Esophagus muscularis mucosa (tissue), 4 donors: ENCODE data around the gene MKKS. TPM values are rescaled to one million over a fixed set of nuclear protein-coding genes. Genes with fewer than 3 reads are reported as not detected.

ENCODE experiments used
- DNase-seq: peaks from one replicate; pipeline ENCODE4 v3.0.0-alpha.2; 2017; ENCODE audit errors: extremely low spot score
- H3K27ac ChIP-seq, 4 donors: fragments of 200-600 bp; sonication (generic); replicated peaks in 1 of 4; 1 replicate in 3 of 4; 2 replicates in 1 of 4; pipeline ENCODE4 v1.5.1; 2016 to 2019; ENCODE audit warnings: mild to moderate bottlenecking in 1 of 4
- H3K27me3 ChIP-seq, 4 donors: fragments of 200-600 bp; sonication (generic); one replicate each; pipeline versions ENCODE4 v1.5.1 to v1.6.0; 2016 to 2019
- H3K36me3 ChIP-seq, 4 donors: fragments of 200-600 bp; sonication (generic); one replicate each; pipeline ENCODE4 v1.5.1; 2016 to 2019
- H3K4me1 ChIP-seq, 4 donors: fragments of 200-600 bp; sonication (generic); one replicate each; pipeline ENCODE4 v1.5.1; 2016 to 2019
- H3K4me3 ChIP-seq, 4 donors: fragments of 200-600 bp; sonication (generic); 1 replicate in 2 of 4; 2 replicates in 2 of 4; pipeline ENCODE4 v1.5.1; 2016 to 2019; ENCODE audit warnings: mild to moderate bottlenecking in 4 of 4, moderate library complexity in 1 of 4
- H3K9me3 ChIP-seq, 4 donors: fragments of 200-600 bp; sonication (generic); 1 replicate in 3 of 4; 2 replicates in 1 of 4; pipeline ENCODE4 v1.5.1; 2016 to 2019
- CTCF ChIP-seq, 3 experiments: fragments of 200-600 bp in 2 of 3; fragments of 450-650 bp in 1 of 3; sonication (generic) in 2 of 3; IDR thresholded peaks; one replicate each; pipeline ENCODE4 v1.5.1; 2017 to 2019; ENCODE audit warnings: antibody characterized with exemption in 3 of 3, mild to moderate bottlenecking in 2 of 3, moderate library complexity in 1 of 3
- EP300 ChIP-seq: sonication (generic); formaldehyde crosslinking; IDR thresholded peaks from one replicate; pipeline ENCODE4 v1.6.1; 2017; ENCODE audit warnings: antibody characterized with exemption
- POLR2A ChIP-seq: fragments of 450-650 bp; IDR thresholded peaks from one replicate; pipeline ENCODE4 v1.6.1; 2017; ENCODE audit warnings: antibody characterized with exemption, moderate library complexity, mild to moderate bottlenecking, low read depth
- POLR2AphosphoS5 ChIP-seq, 2 donors: sonication (generic); formaldehyde crosslinking; IDR thresholded peaks; one replicate each; pipeline ENCODE4 v1.6.1; 2017; ENCODE audit warnings: antibody characterized with exemption in 2 of 2
- WGBS: methylation state at CpG from one replicate; pipeline ENCODE4 v1.1.5; 2018; 5-methylcytosine and 5-hydroxymethylcytosine counted together
- intact Hi-C: fragments of 100-400 bp; cut with DNase I; formaldehyde crosslinking; loops from one replicate; pipeline ENCODE4 v1.15.1; 2023
- total RNA-seq, 4 donors: library from RNA; depleted of rRNA; stranded (reverse); fragments of >200 nt; gene quantifications; one replicate each; pipeline versions ENCODE4 v1.1.0 to v1.2.1, GENCODE V29; 2016

The MKKS gene
- total RNA-seq, 4 donors from 2014 or later = 14.1 to 19.3 (median 16.7) TPM

DNA sequence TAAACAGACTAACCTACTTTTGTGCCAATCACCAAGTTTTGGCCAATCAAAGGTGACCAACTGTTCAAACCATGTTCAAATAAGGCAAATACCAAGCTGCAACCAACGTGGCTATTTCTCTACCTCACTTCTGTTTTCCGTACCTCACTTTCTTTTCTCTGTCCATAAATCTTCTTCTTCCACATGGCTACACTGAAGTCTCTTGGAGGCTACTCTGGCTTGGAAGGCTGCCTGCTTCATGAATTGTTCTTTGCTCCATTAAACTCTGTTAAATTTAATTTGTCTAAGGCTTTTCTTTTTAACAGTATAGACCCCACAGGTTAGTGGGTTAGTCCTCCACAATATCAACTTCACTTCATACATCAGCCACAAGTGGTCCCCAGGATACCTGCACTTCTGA lies 58.8 kb downstream of the MKKS start:
- Histone ChIP-seq H3K27ac (no peak overlapping the region), H3K36me3 (no peaks in the 10 kb centered on the region), H3K4me1 (no peaks in the 10 kb centered on the region), H3K4me3 (no peak overlapping the region), H3K9me3 (peaks cover 0 to 6% (median 0%) of the 10 kb centered on the region in 4 donors), H3K27me3 (no peaks in the 10 kb centered on the region)
- DNase-seq = no peak
- no peak for TF ChIP-seq POLR2AphosphoS5 (IDR thresholded peaks at IDR 0.05)
- no peak for TF ChIP-seq POLR2A
- no peak for TF ChIP-seq CTCF (IDR thresholded peaks at IDR 0.05)
- TF ChIP-seq EP300 = no peak
- intact Hi-C loops = no loop called here
- WGBS = 67% methylated on average over 2 of the region's 2 CpGs

- no peaks in the 10 kb centered on the region for H3K36me3 ChIP-seq
- intact Hi-C loops = no loop called here
- H3K4me1 ChIP-seq = no peaks in the 10 kb centered on the region
- DNase-seq = no peak
- TF ChIP-seq EP300 (no peak), POLR2A (no peak), CTCF (IDR thresholded peaks at IDR 0.05) (no peak), POLR2AphosphoS5 (IDR thresholded peaks at IDR 0.05) (no peak)
- 82% methylated on average over 2 of the region's 2 CpGs for WGBS
- H3K4me3 ChIP-seq = no peak overlapping the region
- H3K27me3 ChIP-seq = no peaks in the 10 kb centered on the region
- no peak overlapping the region for H3K27ac ChIP-seq
- peaks cover 0 to 6% (median 0%) of the 10 kb centered on the region in 4 donors for H3K9me3 ChIP-seq
Measured at GRCh38 chr20:10374036-10374435, 60.0 kb downstream of the MKKS start.

GRCh38 chr20:10371467-10371866 lies 62.6 kb downstream of the MKKS start:
- Histone ChIP-seq H3K9me3 (peaks cover 0 to 6% (median 0%) of the 10 kb centered on the region in 4 donors), H3K4me1 (no peaks in the 10 kb centered on the region), H3K27me3 (no peaks in the 10 kb centered on the region), H3K27ac (no peak overlapping the region), H3K36me3 (no peaks in the 10 kb centered on the region), H3K4me3 (no peak overlapping the region)
- intact Hi-C loops = no loop called here
- TF ChIP-seq EP300 (no peak), POLR2A (no peak), CTCF (IDR thresholded peaks at IDR 0.05) (no peak), POLR2AphosphoS5 (IDR thresholded peaks at IDR 0.05) (no peak)
- DNase-seq = no peak

DNA sequence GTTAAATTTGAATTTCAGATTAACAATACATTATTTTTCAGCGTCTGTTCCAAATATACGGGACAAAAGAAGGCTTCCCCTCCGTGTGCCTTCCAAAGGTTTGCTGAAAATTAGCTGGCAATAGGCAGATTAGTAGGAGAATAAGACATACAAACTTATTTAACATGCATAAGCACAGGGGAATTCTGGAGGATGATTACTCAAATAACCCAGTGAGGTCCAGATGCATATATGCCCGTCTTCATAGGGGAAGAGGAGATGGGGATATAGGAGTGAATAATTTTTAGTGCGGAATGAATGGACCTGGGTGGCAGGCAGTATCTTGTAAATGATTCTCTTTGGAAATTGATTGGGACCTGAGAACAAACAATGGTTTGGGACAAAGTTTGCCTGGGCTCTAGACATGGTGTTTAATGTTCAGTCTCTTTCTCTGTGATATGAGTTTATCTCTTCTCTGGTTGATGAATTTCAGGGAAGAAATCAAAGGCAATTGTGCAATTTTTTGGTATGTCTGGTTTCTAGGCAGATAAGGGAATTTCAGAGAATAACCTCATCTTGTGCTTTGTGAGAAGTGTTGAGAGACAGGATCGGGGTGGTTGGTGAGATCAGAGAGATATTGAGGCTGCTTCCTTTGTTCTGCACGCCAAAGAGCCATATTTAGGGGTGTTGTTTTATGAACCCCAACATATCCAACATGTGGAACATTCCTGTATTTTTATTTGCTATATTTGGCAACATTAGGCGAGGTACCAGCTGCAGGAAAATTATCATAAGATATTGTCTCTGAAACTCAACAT lies 63.7 kb downstream of the MKKS start:
- Histone ChIP-seq H3K27ac (no peak overlapping the region), H3K4me3 (no peak overlapping the region), H3K4me1 (no peaks in the 10 kb centered on the region), H3K9me3 (no peaks in the 10 kb centered on the region), H3K27me3 (no peaks in the 10 kb centered on the region), H3K36me3 (no peaks in the 10 kb centered on the region)
- 69% methylated on average over 8 of the region's 8 CpGs for WGBS
- no peak for DNase-seq
- no peak for TF ChIP-seq POLR2AphosphoS5 (IDR thresholded peaks at IDR 0.05)
- TF ChIP-seq CTCF (IDR thresholded peaks at IDR 0.05) = no peak
- no peak for TF ChIP-seq POLR2A
- TF ChIP-seq EP300 = no peak
- intact Hi-C loops = no loop called here

DNA sequence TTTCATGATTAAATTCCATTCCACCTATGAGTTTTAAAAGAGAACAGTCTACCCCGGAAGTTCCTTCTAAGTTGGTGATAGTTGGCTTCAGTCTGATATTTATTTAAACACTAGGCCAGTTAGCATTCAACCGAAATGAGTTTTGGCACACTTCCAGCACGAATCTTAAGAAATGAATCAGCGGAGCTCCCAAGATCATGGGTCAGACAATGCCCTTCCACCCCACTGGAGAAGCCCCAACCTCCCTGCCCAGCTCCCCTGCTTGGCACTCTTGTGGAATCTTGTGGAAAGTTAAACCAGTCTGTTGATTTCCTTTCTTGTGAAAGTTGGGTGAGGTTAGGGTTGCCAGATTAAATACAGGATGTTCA lies 64.3 kb downstream of the MKKS start:
- no peak for DNase-seq
- H3K27me3 ChIP-seq = no peaks in the 10 kb centered on the region
- no peaks in the 10 kb centered on the region for H3K4me1 ChIP-seq
- no peak overlapping the region for H3K4me3 ChIP-seq
- no peaks in the 10 kb centered on the region for H3K9me3 ChIP-seq
- H3K27ac ChIP-seq = no peak overlapping the region
- TF ChIP-seq CTCF (IDR thresholded peaks at IDR 0.05) = no peak
- TF ChIP-seq EP300 = no peak
- no peak for TF ChIP-seq POLR2AphosphoS5 (IDR thresholded peaks at IDR 0.05)
- TF ChIP-seq POLR2A = no peak
- WGBS = 42% methylated on average over 4 of the region's 4 CpGs
- intact Hi-C loops = no loop called here
- H3K36me3 ChIP-seq = no peaks in the 10 kb centered on the region
